GM23338 (cell line): ENCODE measurements around the gene LRIG3. TPM values are rescaled to one million over a fixed set of nuclear protein-coding genes. Genes with fewer than 3 reads are reported as not detected.
A peak's percentile ranks its signal among the peaks of the same experiment; 100 is the strongest.

Source experiments
- ATAC-seq: fragments of 200-7000 bp; cut with Tn5 transposase; 3 replicates; pipeline ENCODE4 v1.9.1; 2020
- DNase-seq: peaks from one replicate; pipeline ENCODE4 v3.0.0-alpha.2; 2015; ENCODE audit warnings: low spot score
- H2AFZ ChIP-seq: fragments of 200-600 bp; sonication (generic); 2 replicates; pipeline ENCODE4 v1.8.0; 2016; ENCODE audit warnings: antibody characterized with exemption, mild to moderate bottlenecking, moderate library complexity
- H3F3A ChIP-seq: fragments of 200-600 bp; sonication (generic); replicated peaks from 2 replicates; pipeline ENCODE4 v1.8.0; 2017; ENCODE audit warnings: antibody characterized with exemption, mixed run types, low read depth
- H3K27ac ChIP-seq: fragments of 200-600 bp; sonication (generic); 2 replicates; pipeline ENCODE4 v1.6.1; 2016; ENCODE audit warnings: low read depth
- H3K27me3 ChIP-seq: fragments of 200-600 bp; sonication (generic); 2 replicates; pipeline ENCODE4 v1.8.0; 2016; ENCODE audit warnings: mild to moderate bottlenecking, mixed run types, moderate library complexity; ENCODE audit not compliant: insufficient read depth
- H3K36me3 ChIP-seq: fragments of 200-600 bp; sonication (generic); 2 replicates; pipeline ENCODE4 v1.8.0; 2016; ENCODE audit warnings: mild to moderate bottlenecking; ENCODE audit not compliant: insufficient read depth
- H3K4me1 ChIP-seq: fragments of 200-600 bp; sonication (generic); 2 replicates; pipeline ENCODE4 v1.8.0; 2016; ENCODE audit warnings: mild to moderate bottlenecking, moderate library complexity; ENCODE audit not compliant: insufficient read depth
- H3K4me2 ChIP-seq: fragments of 200-600 bp; sonication (generic); 2 replicates; pipeline ENCODE4 v1.7.1; 2017; ENCODE audit warnings: mixed run types
- H3K4me3 ChIP-seq: fragments of 200-600 bp; sonication (generic); 2 replicates; pipeline ENCODE4 v1.6.1; 2016; ENCODE audit warnings: mixed run types
- H3K79me2 ChIP-seq: fragments of 200-600 bp; sonication (generic); replicated peaks from 2 replicates; pipeline ENCODE4 v1.8.0; 2017; ENCODE audit warnings: mild to moderate bottlenecking; ENCODE audit not compliant: insufficient read depth
- H3K9me2 ChIP-seq: fragments of 200-600 bp; sonication (generic); 2 replicates; pipeline ENCODE4 v1.8.0; 2017; ENCODE audit not compliant: insufficient read depth
- H4K20me1 ChIP-seq: fragments of 200-600 bp; sonication (generic); replicated peaks from 2 replicates; pipeline ENCODE4 v1.8.0; 2017; ENCODE audit warnings: mild to moderate bottlenecking; ENCODE audit not compliant: insufficient read depth
- H3K27ac Mint-ChIP-seq: 2 replicates; pipeline ENCODE4 v1.8.0; 2020; ENCODE audit warnings: inconsistent platforms, mild to moderate bottlenecking, moderate library complexity, mixed read lengths
- H3K27me3 Mint-ChIP-seq: 3 replicates; pipeline ENCODE4 v1.8.0; 2022; ENCODE audit warnings: low read depth, mild to moderate bottlenecking, moderate library complexity, mixed read lengths, inconsistent platforms; ENCODE audit not compliant: insufficient read depth, poor library complexity
- H3K36me3 Mint-ChIP-seq: 3 replicates; pipeline ENCODE4 v1.8.0; 2021; ENCODE audit warnings: low read depth, mild to moderate bottlenecking, inconsistent platforms, moderate library complexity, mixed read lengths
- H3K4me1 Mint-ChIP-seq: 3 replicates; pipeline ENCODE4 v1.8.0; 2020; ENCODE audit warnings: mild to moderate bottlenecking, inconsistent platforms, mixed read lengths
- H3K4me3 Mint-ChIP-seq: 3 replicates; pipeline ENCODE4 v1.8.0; 2021; ENCODE audit warnings: moderate library complexity, mild to moderate bottlenecking, inconsistent platforms, mixed read lengths
- H3K9me3 Mint-ChIP-seq: 3 replicates; pipeline ENCODE4 v1.8.0; 2020; ENCODE audit warnings: moderate library complexity, mild to moderate bottlenecking, inconsistent platforms, mixed read lengths
- CREB1 ChIP-seq: fragments of 250-450 bp; sonication (Bioruptor Pico); IDR thresholded peaks from 2 replicates; pipeline ENCODE4 v1.5.0; 2020; ENCODE audit warnings: low read depth, mild to moderate bottlenecking, moderate library complexity
- EZH2 ChIP-seq: fragments of 200-600 bp; sonication (generic); IDR thresholded peaks from one replicate; pipeline ENCODE4 v1.8.0; 2017; ENCODE audit warnings: antibody characterized with exemption, mild to moderate bottlenecking, low read depth; ENCODE audit not compliant: unreplicated experiment
- EZH2phosphoT487 ChIP-seq: fragments of 200-600 bp; sonication (generic); IDR thresholded peaks from one replicate; pipeline ENCODE4 v1.8.1; 2018; ENCODE audit warnings: antibody characterized with exemption; ENCODE audit not compliant: unreplicated experiment
- JUNB ChIP-seq: IDR thresholded peaks from one replicate; pipeline ENCODE4 v1.6.1; 2016; ENCODE audit warnings: antibody characterized with exemption; ENCODE audit not compliant: unreplicated experiment
- NANOG ChIP-seq: IDR thresholded peaks from 2 replicates; pipeline ENCODE4 v1.6.1; 2016; ENCODE audit warnings: antibody characterized with exemption, borderline replicate concordance
- STAT1 ChIP-seq: IDR thresholded peaks from one replicate; pipeline ENCODE4 v1.6.1; 2016; ENCODE audit warnings: antibody characterized with exemption; ENCODE audit not compliant: unreplicated experiment
- ZNF114 ChIP-seq: fragments of 250-450 bp; sonication (Bioruptor Pico); IDR thresholded peaks from 2 replicates; pipeline ENCODE4 v1.5.0; 2020; ENCODE audit warnings: mild to moderate bottlenecking, moderate library complexity
- ZNF331 ChIP-seq: fragments of 250-450 bp; sonication (Bioruptor Pico); IDR thresholded peaks from 2 replicates; pipeline ENCODE4 v1.5.0; 2020; ENCODE audit warnings: low read depth, mild to moderate bottlenecking, moderate library complexity
- polyA plus RNA-seq: library from polyadenylated mRNA; unstranded; fragments of >200 nt; fragmentation: Nextera tagmentation; extraction: Ambion mirVana; gene quantifications from 2 replicates; pipeline ENCODE4 v1.2.1, GENCODE V29; 2016
- total RNA-seq: library from RNA; depleted of rRNA; stranded (reverse); fragments of >200 nt; shearing (Covaris generic); gene quantifications from 2 replicates; pipeline ENCODE4 v1.2.3, GENCODE V29; 2014
- TF ChIP-seq, protein P1 (sequence below): IDR thresholded peaks from 2 replicates; pipeline ENCODE4 v1.6.1; 2016; ENCODE audit warnings: antibody characterized with exemption
- TF ChIP-seq, protein P2 (sequence below): IDR thresholded peaks from one replicate; pipeline ENCODE4 v1.6.1; 2018; ENCODE audit warnings: antibody characterized with exemption; ENCODE audit not compliant: unreplicated experiment
- TF ChIP-seq, protein P3 (sequence below), 2 experiments: fragments of 200-600 bp in 1 of 2; sonication (generic) in 1 of 2; conservative IDR thresholded peaks; 2 replicates each; pipeline versions ENCODE4 v1.5.1 to v1.6.1; 2016 to 2017; ENCODE audit warnings: antibody characterized with exemption in 2 of 2, low read depth in 2 of 2, mild to moderate bottlenecking in 2 of 2, moderate library complexity in 1 of 2

The LRIG3 gene
- total and polyA plus RNA-seq, 2 experiments from 2014 or later: 1.6 to 7.5 TPM

DNA sequence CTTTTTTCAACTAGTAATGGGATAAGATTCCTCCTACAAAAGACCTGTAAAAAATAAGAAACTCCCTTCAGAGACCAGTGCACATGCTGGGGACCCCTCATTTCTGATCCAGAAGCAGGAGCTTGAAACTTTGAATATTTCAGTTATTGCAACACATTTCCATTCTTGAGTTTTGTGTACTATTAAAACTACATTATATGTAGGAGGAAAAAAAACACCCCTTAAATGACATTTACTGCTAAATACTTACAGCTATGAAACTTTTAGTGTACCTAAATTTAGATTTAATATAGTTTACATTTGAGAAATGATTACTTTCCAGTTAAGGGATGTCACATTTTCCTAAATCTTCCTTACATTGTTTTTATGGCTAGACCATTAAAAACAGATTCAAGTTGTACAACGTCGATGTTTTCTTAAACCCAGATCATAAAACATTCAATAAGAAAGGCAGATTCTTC is 4.1 kb downstream of the LRIG3 start (continued):
- TF ChIP-seq ZNF114 (CRISPR knock-in tag): no peak
- TF ChIP-seq, protein P1, sequence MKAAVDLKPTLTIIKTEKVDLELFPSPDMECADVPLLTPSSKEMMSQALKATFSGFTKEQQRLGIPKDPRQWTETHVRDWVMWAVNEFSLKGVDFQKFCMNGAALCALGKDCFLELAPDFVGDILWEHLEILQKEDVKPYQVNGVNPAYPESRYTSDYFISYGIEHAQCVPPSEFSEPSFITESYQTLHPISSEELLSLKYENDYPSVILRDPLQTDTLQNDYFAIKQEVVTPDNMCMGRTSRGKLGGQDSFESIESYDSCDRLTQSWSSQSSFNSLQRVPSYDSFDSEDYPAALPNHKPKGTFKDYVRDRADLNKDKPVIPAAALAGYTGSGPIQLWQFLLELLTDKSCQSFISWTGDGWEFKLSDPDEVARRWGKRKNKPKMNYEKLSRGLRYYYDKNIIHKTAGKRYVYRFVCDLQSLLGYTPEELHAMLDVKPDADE: no peak
- no peak for TF ChIP-seq NANOG

DNA sequence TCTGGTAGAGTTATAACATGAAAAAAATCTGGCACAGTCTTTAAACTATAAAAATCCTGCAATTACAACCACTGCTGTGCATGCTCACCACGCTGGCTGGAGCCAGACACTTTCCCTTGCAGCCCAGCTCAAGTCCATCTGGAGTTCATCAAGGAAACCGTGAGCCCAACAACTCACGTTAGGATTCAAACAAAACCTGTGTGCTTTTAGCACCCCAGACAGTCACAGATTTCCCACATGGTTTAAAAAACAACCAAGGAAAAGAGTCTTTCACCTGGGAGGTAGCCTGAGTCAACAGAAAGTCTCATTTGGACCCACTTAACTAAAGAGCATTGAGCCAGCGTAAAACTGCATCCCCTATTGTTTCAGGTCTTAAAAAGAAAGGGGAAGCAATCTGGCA is 4.7 kb downstream of the LRIG3 start:
- Histone ChIP-seq H3K4me3 (no peak overlapping the region), H3K36me3 (no peaks in the 10 kb centered on the region), H2AFZ (no peak overlapping the region), H3K4me2 (no peak overlapping the region), H3K79me2 (peaks cover 7% of the 10 kb centered on the region), H3F3A (no peaks in the 10 kb centered on the region), H3K4me1 (peaks cover 39% of the 10 kb centered on the region), H3K27me3 (peaks cover 20% of the 10 kb centered on the region), H3K27ac (no peak overlapping the region), H4K20me1 (peaks cover 15% of the 10 kb centered on the region; the same call in 1 of the 2 replicates), H3K9me2 (no peaks in the 10 kb centered on the region)
- Mint-ChIP-seq H3K4me3 (no peak overlapping the region; the same call in 2 of the 3 replicates), H3K9me3 (no peaks in the 10 kb centered on the region), H3K27ac (peak overlapping the region; percentile 83), H3K27me3 (peaks cover 3% of the 10 kb centered on the region), H3K36me3 (peaks cover 17% of the 10 kb centered on the region; the same call in 2 of the 3 replicates), H3K4me1 (peaks cover 38% of the 10 kb centered on the region)
- no peak for ATAC-seq
- DNase-seq: no peak
- TF ChIP-seq STAT1 (no peak), EZH2phosphoT487 (no peak), NANOG (no peak), EZH2 (no peak), ZNF331 (CRISPR knock-in tag) (no peak), JUNB (no peak), ZNF114 (CRISPR knock-in tag) (no peak), CREB1 (CRISPR knock-in tag) (no peak)
- TF ChIP-seq, protein P2, sequence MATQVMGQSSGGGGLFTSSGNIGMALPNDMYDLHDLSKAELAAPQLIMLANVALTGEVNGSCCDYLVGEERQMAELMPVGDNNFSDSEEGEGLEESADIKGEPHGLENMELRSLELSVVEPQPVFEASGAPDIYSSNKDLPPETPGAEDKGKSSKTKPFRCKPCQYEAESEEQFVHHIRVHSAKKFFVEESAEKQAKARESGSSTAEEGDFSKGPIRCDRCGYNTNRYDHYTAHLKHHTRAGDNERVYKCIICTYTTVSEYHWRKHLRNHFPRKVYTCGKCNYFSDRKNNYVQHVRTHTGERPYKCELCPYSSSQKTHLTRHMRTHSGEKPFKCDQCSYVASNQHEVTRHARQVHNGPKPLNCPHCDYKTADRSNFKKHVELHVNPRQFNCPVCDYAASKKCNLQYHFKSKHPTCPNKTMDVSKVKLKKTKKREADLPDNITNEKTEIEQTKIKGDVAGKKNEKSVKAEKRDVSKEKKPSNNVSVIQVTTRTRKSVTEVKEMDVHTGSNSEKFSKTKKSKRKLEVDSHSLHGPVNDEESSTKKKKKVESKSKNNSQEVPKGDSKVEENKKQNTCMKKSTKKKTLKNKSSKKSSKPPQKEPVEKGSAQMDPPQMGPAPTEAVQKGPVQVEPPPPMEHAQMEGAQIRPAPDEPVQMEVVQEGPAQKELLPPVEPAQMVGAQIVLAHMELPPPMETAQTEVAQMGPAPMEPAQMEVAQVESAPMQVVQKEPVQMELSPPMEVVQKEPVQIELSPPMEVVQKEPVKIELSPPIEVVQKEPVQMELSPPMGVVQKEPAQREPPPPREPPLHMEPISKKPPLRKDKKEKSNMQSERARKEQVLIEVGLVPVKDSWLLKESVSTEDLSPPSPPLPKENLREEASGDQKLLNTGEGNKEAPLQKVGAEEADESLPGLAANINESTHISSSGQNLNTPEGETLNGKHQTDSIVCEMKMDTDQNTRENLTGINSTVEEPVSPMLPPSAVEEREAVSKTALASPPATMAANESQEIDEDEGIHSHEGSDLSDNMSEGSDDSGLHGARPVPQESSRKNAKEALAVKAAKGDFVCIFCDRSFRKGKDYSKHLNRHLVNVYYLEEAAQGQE: no peak
- TF ChIP-seq, protein P3, sequence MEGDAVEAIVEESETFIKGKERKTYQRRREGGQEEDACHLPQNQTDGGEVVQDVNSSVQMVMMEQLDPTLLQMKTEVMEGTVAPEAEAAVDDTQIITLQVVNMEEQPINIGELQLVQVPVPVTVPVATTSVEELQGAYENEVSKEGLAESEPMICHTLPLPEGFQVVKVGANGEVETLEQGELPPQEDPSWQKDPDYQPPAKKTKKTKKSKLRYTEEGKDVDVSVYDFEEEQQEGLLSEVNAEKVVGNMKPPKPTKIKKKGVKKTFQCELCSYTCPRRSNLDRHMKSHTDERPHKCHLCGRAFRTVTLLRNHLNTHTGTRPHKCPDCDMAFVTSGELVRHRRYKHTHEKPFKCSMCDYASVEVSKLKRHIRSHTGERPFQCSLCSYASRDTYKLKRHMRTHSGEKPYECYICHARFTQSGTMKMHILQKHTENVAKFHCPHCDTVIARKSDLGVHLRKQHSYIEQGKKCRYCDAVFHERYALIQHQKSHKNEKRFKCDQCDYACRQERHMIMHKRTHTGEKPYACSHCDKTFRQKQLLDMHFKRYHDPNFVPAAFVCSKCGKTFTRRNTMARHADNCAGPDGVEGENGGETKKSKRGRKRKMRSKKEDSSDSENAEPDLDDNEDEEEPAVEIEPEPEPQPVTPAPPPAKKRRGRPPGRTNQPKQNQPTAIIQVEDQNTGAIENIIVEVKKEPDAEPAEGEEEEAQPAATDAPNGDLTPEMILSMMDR (conservative IDR thresholded peaks at IDR 0.05; ENCODE audit: low read depth in 2 of 2): no peak
- TF ChIP-seq, protein P1: no peak
